ENCODE data around the gene SLC9C1.

GRCh38 chr3:112170046-112170445 lies 124.0 kb downstream of the SLC9C1 start:
- TF ChIP-seq CTCF (conservative IDR thresholded peaks at IDR 0.05; ENCODE audit: low read length) (no peak), EZH2phosphoT487 (IDR thresholded peaks at IDR 0.05; ENCODE audit: borderline replicate concordance) (no peak)
